Immature natural killer cell (primary cell): Measurements from ENCODE around the gene CACNA1F. TPM values are rescaled to one million over a fixed set of nuclear protein-coding genes. Genes with fewer than 3 reads are reported as not detected.

Experiments used
- DNase-seq, 3 donors: peaks; one replicate each; pipeline ENCODE4 v3.0.0; 2022; ENCODE audit warnings: mixed read lengths in 1 of 3
- H3K27ac Mint-ChIP-seq, 6 donors: one replicate each; pipeline ENCODE4 v1.8.0; 2020; ENCODE audit warnings: mixed read lengths in 6 of 6, mild to moderate bottlenecking in 5 of 6, inconsistent platforms in 4 of 6, moderate library complexity in 3 of 6
- H3K27me3 Mint-ChIP-seq, 3 donors: one replicate each; pipeline ENCODE4 v1.8.0; 2020 to 2021; ENCODE audit warnings: low read depth in 3 of 3, mild to moderate bottlenecking in 3 of 3, mixed read lengths in 3 of 3, moderate library complexity in 3 of 3, inconsistent platforms in 1 of 3
- H3K36me3 Mint-ChIP-seq, 3 donors: one replicate each; pipeline ENCODE4 v1.8.0; 2020; ENCODE audit warnings: mixed read lengths in 3 of 3, inconsistent platforms in 2 of 3, mild to moderate bottlenecking in 2 of 3
- H3K4me1 Mint-ChIP-seq, 2 donors: one replicate each; pipeline ENCODE4 v1.8.0; 2020; ENCODE audit warnings: inconsistent platforms in 2 of 2, mild to moderate bottlenecking in 2 of 2, mixed read lengths in 2 of 2, moderate library complexity in 1 of 2
- H3K4me3 Mint-ChIP-seq, 5 donors: one replicate each; pipeline ENCODE4 v1.8.0; 2020; ENCODE audit warnings: mild to moderate bottlenecking in 5 of 5, mixed read lengths in 5 of 5, inconsistent platforms in 3 of 5, moderate library complexity in 3 of 5
- H3K9me3 Mint-ChIP-seq, 6 donors: one replicate each; pipeline ENCODE4 v1.8.0; 2020; ENCODE audit warnings: mild to moderate bottlenecking in 6 of 6, mixed read lengths in 6 of 6, inconsistent platforms in 4 of 6, moderate library complexity in 3 of 6
- polyA plus RNA-seq, 3 donors: library from polyadenylated mRNA; unstranded; fragments of 300-500 nt; fragmentation: Illumina TruSeq; gene quantifications; one replicate each; pipeline ENCODE4 v1.2.3, GENCODE V29; 2021

CACNA1F gene
- polyA plus RNA-seq, 3 donors from 2014 or later, result 0.07 TPM; not detected in 2

DNA sequence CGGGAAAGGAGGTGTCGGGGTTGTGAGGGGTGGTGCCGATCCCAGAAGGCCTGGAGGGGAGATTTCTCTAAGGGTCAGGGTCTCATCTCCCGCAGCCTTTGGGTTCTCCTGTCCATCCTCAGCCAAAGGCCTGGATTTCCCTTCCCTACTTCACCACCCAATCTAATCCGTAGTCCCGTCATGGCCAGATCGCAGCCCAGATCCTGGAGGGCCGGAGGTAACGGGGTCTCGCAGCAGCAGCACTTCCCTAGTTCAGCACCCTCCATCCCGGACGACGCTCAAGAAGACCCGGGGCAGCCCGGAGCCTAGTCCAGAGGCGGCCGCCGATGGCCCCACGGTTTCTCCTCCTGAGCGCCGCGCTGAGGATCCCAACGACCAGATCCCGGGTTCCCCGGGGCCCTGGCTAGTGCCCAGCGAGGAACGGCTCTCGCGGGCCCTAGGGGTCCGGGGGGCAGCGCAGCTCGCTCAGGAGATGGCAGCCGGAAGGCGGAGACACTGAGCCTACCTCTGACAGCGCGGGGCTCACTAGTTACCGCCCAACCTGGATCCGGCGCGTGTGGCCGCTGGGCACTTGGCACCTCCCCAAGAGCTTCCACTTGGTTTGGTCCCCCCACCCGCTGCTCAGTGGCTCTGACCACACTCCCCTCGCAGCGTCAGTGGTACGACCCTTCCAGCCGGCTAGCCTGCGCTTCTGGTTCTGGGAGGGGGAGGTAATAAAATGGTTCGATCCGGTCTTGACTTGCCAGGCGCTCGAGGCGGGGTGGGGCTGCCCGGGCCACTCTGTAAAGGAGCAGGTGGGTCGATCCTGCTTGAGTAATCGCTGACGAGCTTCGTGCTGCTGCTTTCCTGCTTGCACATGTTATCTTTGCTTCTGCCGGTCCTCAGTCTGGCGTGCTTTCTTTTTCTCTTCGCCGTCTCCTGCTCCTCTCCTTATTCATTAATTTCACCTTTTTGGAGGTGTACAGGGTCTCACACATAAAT, 66.9 kb downstream of the CACNA1F start:
- peaks cover 25 to 32% of the 10 kb centered on the region in 2 donors for H3K4me1 Mint-ChIP-seq
- DNase-seq, result peak; percentile 83 to 84 (median 83)
- peak overlapping the region; percentile 90 to 100 (median 99) for H3K27ac Mint-ChIP-seq
- no peaks in the 10 kb centered on the region for H3K9me3 Mint-ChIP-seq
- H3K27me3 Mint-ChIP-seq, result peaks cover 10 to 20% (median 17%) of the 10 kb centered on the region in 3 donors
- peak overlapping the region; percentile 79 to 96 (median 90) for H3K4me3 Mint-ChIP-seq
- H3K36me3 Mint-ChIP-seq, result no peaks in the 10 kb centered on the region

DNA sequence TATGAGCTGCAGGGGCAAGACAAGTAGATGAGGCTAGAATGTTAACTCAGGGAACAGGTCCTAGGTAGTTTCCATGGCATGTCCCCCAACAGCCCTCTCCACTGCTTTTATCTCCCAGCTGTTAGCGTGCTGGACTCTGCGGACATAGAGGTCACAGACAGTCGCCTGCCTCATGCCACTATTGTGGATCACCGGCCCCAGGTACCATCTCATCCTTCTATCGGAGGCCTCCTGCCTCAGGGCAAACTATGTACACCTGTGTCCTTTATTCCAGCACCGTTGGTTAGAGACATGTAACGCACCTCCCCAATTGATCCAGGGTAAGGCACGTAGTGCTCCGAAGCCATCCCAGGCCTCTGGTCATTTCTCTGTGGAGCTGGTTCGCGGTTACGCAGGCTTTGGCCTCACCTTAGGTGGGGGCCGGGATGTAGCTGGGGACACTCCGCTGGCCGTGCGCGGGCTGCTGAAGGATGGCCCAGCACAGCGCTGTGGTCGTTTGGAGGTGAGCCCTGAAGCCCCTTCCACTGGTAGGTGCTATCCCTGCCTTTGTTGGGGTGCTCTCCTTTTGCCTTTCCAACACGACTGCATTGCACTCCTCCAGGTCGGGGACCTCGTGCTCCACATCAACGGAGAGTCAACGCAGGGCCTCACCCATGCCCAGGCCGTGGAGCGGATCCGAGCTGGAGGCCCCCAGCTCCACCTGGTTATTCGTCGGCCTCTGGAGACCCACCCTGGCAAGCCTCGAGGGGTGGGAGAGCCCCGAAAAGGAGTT, 68.4 kb downstream of the CACNA1F start:
- H3K4me1 Mint-ChIP-seq, result peaks cover 25 to 32% of the 10 kb centered on the region in 2 donors
- peak overlapping the region in 4 of 5 donors; percentile 79 to 82 (median 81) for H3K4me3 Mint-ChIP-seq
- peak overlapping the region; percentile 89 to 99 (median 94) for H3K27ac Mint-ChIP-seq
- no peaks in the 10 kb centered on the region for H3K36me3 Mint-ChIP-seq
- DNase-seq, result no peak
- H3K9me3 Mint-ChIP-seq, result no peaks in the 10 kb centered on the region
- H3K27me3 Mint-ChIP-seq, result peaks cover 10 to 20% (median 17%) of the 10 kb centered on the region in 3 donors

DNA sequence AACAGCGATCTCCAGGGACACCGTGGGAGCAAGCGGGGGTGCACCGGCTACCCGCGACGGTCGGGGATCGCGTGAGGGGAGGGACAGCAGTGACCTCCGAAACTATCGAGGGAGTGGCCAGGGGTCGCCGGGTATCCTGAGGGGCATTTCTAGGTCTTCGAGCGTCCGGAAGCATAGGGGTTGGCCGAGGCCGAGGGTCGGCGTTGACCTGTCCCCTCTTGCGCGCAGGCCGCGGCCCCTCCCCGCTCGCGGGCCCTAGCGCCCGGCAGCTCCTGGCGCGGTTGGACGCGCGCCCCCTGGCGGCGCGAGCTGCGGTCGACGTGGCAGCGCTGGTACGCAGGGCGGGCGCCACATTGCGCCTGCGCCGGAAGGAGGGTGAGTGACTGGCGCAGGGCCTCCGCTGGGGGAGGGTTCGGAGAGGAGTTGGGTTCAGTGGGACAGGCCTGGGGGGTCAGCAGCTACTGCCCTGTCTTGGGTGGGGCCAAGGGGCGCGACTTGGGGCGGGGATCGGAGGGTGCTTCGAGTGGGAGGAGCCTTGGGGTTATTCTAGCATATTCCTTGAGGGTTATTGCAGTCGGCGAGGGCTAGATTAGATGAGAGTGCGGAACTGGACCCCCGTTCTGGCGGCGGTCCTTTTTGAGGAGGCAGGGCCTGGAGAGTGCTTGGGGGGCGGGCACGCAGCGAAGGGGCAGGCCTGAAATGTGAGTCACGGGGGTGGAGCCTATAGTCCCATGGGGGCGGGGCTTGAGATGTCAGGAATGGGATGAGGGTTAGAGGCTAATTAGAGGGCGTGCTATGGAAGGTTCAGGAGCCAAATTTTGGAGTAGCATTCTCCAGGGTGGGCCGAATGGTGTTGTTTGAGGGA, 69.4 kb downstream of the CACNA1F start:
- no peaks in the 10 kb centered on the region for H3K9me3 Mint-ChIP-seq
- peak; percentile 82 to 88 (median 86) for DNase-seq
- peak overlapping the region; percentile 75 to 82 (median 81) for H3K4me3 Mint-ChIP-seq
- H3K36me3 Mint-ChIP-seq, result no peaks in the 10 kb centered on the region
- peak overlapping the region; percentile 89 to 99 (median 94) for H3K27ac Mint-ChIP-seq
- peaks cover 25 to 29% of the 10 kb centered on the region in 2 donors for H3K4me1 Mint-ChIP-seq
- H3K27me3 Mint-ChIP-seq, result peaks cover 10 to 25% (median 17%) of the 10 kb centered on the region in 3 donors

DNA sequence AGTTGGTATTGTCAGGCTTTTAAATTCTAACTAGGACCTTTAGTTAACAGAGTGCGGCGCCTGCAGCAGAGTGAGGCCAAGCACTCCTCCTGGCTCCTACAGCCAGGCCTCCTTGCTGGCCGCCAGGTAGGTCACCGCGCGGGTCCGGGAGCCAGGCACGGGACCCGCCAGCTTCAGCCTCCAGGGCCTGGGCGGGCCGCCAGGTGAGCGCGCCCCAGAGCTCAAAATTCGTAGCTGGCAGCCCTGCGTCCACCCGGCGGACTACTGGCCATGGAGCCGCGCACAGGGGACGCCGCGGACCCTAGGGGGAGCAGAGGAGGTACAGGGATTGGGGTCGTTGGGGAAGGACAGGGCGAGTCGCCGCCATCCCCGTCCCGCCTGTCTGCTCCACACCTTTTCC, 70.5 kb downstream of the CACNA1F start, which contains the start of gene MAGIX:
TSS of gene MAGIX (plus strand) at position 139 of the 400 bp plus-strand sequence. CDS start at position 271, 132 bp downstream.
- Mint-ChIP-seq H3K9me3 (no peaks in the 10 kb centered on the region), H3K4me3 (peak within 1 kb of the TSS; percentile 65 to 81 (median 74)), H3K27me3 (peaks cover 8 to 25% (median 17%) of the 10 kb centered on the region in 3 donors), H3K27ac (peak within 1 kb of the TSS; percentile 45 to 99 (median 74)), H3K4me1 (peaks cover 20 to 23% of the 10 kb centered on the region in 2 donors), H3K36me3 (no peaks in the 10 kb centered on the region)
- no peak for DNase-seq

DNA sequence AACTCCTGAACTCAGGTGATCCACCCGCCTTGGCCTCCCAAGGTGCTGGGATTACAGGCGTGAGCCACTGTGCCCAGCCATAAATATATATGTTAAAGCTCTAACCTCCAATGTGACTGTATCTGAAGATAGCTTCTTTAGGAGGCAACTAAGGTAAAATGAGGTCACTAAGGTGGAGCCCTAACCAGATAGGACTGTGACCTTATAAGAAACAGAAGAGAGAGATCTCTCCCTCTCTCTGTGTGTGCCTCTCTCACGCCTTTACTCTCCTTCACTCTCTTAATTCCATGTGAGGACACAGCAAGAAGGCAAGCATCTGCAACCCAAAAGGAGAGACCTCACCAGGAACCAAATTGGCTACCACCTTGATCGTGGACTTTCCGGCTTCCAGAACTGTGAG, 71.5 kb downstream of the CACNA1F start:
- no peak for DNase-seq
- no peak overlapping the region for H3K4me3 Mint-ChIP-seq
- no peaks in the 10 kb centered on the region for H3K36me3 Mint-ChIP-seq
- no peak overlapping the region for H3K27ac Mint-ChIP-seq
- H3K9me3 Mint-ChIP-seq, result no peaks in the 10 kb centered on the region
- peaks cover 2 to 15% (median 7%) of the 10 kb centered on the region in 3 donors for H3K27me3 Mint-ChIP-seq
- peaks cover 10 to 15% of the 10 kb centered on the region in 2 donors for H3K4me1 Mint-ChIP-seq

DNA sequence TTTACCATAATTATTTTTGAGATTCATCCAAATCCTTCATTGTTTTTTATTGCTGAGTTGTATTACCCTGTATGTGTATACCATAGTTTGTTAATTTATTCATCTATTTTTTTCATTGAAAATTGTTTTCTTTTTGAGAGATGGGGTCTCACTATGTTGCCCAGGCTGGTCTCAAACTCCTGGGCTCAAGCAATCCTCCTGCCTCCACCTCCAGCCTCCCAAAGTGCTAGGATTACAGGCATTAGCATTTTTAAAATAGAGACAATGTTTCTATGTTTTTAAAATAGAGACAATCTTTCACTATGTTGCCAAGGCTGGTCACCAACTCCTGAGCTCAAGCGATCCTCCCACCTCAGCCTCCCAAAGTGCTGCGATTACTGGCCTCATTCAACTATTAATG, 72.2 kb downstream of the CACNA1F start:
- Mint-ChIP-seq H3K36me3 (no peaks in the 10 kb centered on the region), H3K27ac (no peak overlapping the region), H3K4me1 (peaks cover 9 to 14% of the 10 kb centered on the region in 2 donors), H3K4me3 (no peak overlapping the region), H3K9me3 (no peaks in the 10 kb centered on the region), H3K27me3 (peaks cover 0 to 14% (median 10%) of the 10 kb centered on the region in 3 donors)
- no peak for DNase-seq

DNA sequence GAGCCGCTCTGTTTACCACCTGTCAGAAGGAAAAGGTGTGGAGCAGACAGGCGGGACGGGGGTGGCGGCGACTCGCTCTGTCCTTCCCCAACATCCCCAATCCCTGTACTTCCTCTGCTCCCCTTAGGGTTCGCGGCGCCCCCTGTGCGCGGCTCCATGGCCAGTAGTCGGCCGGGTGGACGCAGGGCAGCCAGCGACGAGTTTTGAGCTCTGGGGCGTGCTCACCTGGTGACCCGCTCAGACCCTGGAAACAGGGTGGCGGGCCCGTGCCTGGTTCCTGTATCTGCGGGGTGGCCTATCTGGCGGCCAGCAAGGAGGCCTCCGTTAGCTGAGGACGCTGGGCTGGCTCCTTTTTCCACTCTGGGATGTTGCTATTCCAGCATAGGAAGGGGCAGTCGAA, 75.9 kb downstream of the CACNA1F start:
- Mint-ChIP-seq H3K27me3 (peaks cover 2 to 11% (median 5%) of the 10 kb centered on the region in 3 donors), H3K36me3 (no peaks in the 10 kb centered on the region), H3K4me1 (peaks cover 12 to 16% of the 10 kb centered on the region in 2 donors), H3K9me3 (no peaks in the 10 kb centered on the region), H3K27ac (no peak overlapping the region), H3K4me3 (peak overlapping the region in 2 of 5 donors; percentile 33 to 34)
- no peak for DNase-seq

DNA sequence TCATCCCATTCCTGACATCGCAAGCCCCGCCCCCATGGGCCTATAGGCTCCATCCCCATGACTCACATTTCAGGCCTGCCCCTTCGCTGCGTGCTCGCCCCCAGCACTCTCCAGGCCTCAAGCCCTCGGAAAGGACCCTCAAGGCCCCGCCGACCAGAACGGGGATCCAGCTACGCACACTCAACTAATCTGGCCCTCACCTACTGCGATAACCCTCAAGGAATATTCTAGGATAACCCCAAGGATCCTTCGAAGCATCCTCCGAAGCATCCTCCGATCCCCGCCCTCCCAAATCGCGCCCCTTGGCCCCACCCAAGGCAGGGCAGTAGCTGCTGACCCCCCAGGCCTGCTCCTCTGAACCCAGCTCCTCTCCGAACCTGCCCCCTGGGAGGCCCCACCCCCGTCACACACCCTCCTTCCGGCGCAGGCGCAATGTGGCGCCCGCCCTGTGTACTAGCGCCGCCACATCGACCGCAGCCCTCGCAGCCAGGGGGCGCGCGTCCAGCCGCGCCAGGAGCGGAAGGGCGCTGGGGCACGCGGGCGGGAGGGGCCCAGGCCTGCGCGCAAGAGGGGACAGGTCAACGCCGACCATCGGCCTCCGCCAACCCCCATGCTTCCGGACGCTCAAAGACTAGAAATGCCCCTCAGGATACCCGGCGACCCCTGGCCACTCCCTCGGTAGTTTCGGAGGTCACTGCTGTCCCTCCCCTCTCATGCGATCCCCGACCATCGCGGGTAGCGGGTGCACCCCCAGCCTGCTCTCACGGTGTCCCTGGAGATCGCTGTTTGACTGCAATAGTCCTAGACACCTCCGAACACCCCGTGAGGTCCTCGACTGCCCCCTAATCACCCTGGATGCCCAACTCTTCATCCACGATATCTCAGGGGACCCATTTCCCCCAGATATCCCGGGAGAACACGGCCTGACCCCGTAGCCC, 77.0 kb downstream of the CACNA1F start:
- no peaks in the 10 kb centered on the region for H3K9me3 Mint-ChIP-seq
- peak; percentile 86 to 89 (median 87) for DNase-seq
- H3K4me3 Mint-ChIP-seq, result peak overlapping the region; percentile 89 to 92 (median 92)
- H3K4me1 Mint-ChIP-seq, result peaks cover 12 to 16% of the 10 kb centered on the region in 2 donors
- no peaks in the 10 kb centered on the region for H3K36me3 Mint-ChIP-seq
- H3K27me3 Mint-ChIP-seq, result peaks cover 2 to 11% (median 5%) of the 10 kb centered on the region in 3 donors
- H3K27ac Mint-ChIP-seq, result peak overlapping the region; percentile 89 to 97 (median 92)

DNA sequence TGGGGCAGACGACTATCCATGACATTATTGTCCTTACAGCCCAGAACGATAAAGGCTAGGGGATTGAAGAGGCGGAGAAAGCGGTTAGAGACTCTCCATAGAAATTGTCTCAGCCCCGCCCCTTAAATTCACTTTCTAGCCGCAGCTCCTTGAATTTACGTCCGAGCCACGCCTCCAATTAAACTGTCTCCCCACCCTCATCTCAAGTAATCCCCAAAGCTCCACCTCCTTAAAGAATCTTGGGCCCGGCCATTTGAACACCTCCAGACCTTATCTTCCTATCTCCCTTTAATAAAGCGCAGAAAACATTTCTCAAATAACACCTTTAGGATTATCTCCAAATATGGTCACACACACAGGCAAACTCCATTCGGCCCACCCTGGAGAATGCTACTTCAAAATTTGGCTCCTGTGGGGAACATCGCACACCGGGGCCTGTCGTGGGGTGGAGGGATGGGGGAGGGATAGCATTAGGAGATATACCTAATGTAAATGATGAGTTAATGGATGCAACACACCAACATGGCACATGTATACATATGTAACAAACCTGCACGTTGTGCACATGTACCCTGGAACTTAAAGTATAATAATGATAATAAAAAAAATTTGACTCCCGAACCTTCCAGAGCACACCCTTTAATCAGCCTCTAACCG, 77.8 kb downstream of the CACNA1F start:
- peak overlapping the region; percentile 89 to 97 (median 92) for H3K27ac Mint-ChIP-seq
- peak overlapping the region; percentile 89 to 92 (median 92) for H3K4me3 Mint-ChIP-seq
- no peaks in the 10 kb centered on the region for H3K9me3 Mint-ChIP-seq
- no peaks in the 10 kb centered on the region for H3K36me3 Mint-ChIP-seq
- H3K27me3 Mint-ChIP-seq, result peaks cover 2 to 13% (median 5%) of the 10 kb centered on the region in 3 donors
- DNase-seq, result peak in 2 of 3 donors; percentile 25 to 31
- H3K4me1 Mint-ChIP-seq, result peaks cover 12 to 16% of the 10 kb centered on the region in 2 donors
